ENCODE data around the gene MFSD6. TPM values are rescaled to one million over a fixed set of nuclear protein-coding genes. Genes with fewer than 3 reads are reported as not detected.
"Not testable (repeated sequence)": the region's sequence is repeated elsewhere in the genome, so short reads cannot be mapped to it uniquely, and the experiment has no call there.

The MFSD6 gene
- total RNA-seq, 1 experiment from 2014 or later: 33.7 TPM

- no peak for DNase-seq (ENCODE audit: low spot score)
Measured at GRCh38 chr2:190501231-190501630, 93.1 kb downstream of the MFSD6 start.

- no peak for DNase-seq (ENCODE audit: low spot score)
Measured at GRCh38 chr2:190501702-190502407, 93.7 kb downstream of the MFSD6 start.

DNA sequence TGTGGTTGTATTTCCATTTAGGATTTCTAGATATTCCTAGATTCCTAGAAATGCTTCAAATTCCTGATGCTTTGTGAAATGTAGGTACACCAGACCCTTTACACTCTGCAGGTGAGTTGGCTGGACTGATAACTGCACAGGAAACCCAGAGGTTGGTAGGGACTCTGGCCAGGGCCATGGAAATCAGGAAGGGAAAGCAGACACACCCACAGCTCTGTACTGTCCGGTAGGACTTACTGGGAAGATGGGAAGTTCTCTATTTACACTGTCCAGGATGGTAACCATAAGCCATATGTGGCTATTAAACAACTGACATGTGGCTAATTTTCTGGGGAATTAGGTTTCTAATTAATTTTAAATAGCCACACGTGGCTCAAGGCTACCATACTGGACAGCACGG is 94.9 kb downstream of the MFSD6 start:
- no peak for DNase-seq (ENCODE audit: low spot score)

DNA sequence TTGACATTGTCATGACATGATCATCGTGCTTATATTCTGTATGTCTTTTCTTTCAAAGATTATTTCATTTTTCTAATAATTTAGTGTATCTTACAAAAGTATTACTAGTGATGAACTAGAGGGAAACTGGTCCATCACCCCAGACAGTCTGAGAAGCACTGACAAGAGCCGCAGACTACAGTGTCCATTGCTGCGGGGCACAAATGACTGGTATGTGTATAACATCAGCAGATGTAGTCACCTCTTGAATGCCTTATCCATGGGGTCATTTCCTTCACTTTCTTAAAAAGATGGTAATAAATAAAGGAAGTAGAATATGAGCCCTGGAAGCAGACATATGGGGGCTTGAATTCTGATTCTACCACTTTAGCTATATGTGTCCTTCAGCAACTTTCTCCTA is 96.8 kb downstream of the MFSD6 start:
- DNase-seq (ENCODE audit: low spot score): no peak

DNA sequence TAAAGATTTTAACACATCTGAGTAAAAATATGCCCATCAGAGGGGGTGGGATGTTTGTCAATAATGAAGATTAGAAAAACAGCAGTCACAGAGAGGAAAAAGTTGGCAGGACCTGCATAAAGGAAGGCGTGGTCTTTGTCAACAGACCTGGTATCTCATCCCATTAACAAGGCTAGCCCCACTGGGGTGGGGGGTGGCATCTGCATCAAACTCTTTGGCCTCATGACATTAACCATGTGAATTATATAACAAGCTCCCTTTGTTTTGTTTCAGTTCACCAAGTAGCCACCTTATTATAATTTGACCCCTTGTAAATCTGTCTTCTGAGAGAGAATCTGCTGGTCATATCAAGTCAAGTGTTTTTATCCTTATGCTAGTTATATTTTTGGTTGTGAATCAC is 97.5 kb downstream of the MFSD6 start:
- DNase-seq (ENCODE audit: low spot score): no peak

DNA sequence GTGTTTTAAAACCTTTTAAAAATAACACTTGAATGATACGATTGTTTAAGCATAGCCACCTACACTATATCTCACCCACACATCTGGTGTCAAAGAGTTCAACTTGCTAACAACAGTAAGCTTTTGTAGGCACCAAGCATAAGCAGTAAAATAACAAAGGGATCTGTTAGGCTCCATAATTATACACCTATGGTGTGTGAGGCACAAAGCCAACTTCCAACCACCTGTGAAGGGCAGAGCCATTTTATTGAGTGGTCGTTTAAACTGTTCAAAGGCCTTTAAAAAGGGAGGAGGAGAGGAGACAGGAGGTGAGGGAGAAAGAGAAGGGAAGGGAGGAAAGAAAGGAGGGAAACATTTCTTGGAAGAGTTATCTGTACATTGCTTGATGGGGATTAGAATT is 98.5 kb downstream of the MFSD6 start:
- no peak for DNase-seq (ENCODE audit: low spot score)

DNA sequence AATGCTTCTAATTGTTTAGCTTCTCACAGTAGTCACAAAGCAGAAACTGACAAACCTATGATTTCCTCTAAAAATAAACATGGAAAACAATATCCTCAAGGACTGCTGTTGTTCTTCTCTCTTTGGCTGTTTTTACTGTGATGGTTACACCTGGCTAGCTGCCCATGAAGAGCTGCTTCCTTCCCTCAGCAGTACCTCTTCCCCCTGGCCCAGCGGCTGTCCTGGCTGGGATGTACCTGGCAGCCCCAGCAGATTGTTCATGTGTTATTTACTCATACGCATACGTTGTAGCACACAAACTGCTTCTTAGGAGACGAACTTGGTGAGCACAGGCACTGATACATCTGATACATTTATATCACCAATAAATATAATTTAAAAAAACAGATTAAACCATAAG is 99.0 kb downstream of the MFSD6 start:
- no peak for DNase-seq (ENCODE audit: low spot score)

DNA sequence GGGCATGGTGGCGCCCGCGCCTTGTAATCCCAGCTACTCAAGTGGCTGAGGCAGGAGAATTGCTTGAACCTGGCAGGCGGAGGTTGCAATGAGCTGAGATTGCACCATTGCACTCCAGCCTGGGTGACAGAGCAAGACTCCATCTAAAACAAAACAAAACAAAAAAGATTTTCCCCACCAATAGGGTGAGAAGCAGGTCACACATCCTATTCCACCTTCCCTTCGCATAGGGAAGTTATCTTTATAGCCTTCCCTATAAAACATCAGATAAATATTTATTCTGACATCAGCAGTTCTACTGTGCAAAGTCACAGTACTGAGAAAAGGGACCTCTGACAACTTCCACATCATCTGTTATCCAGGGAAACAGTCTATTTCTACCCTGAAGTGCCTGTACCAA is 101.7 kb downstream of the MFSD6 start:
- not testable (repeated sequence) for DNase-seq (ENCODE audit: low spot score)

DNA sequence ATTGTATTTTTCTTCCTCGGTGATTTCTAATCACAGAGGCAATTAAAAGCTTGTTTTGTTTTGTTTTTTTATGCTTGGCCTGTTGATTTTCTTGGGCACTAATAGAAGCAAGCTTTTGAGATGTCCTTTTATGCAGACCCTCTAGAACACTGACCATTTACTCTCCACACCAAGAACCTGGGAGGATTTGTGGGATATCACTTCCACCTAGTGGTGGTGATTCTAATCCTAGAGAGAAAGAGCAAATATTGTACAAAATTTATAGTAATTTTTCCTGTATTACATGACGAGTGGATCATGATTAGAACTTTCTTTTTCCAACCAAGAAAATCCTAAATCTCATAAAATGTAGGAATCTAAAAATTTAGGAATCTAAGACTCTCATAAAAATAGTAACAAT is 102.9 kb downstream of the MFSD6 start:
- peak; percentile 25 for DNase-seq (ENCODE audit: low spot score)

DNA sequence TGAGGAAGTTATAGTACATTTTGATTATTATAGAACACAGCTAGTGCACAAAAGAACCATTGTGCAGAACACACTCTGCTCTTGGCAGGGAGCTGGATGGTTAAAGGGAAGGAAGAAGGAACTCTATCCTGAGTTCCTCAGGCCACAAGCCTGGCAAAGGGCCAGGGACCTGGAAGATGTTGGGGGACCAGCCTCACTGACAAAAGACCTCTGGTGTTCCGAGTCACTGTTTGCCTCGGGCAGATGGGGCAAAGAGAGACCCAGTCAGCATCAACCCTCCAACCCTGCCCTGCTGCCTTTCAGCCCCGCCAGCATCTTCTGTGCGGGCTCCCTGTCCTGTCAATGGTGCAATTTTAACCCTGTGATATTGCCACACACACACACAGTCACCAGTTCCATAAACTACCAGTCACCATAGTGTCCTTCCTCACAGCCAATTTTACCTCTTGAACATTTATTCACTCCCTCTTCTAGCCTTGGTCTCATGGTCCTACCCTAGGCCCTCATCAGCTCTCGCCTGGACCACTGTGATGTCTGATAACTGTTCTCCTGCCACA is 104.5 kb downstream of the MFSD6 start:
- DNase-seq (ENCODE audit: low spot score): no peak

- DNase-seq (ENCODE audit: low spot score): no peak
Measured at GRCh38 chr2:190513877-190514276, 105.7 kb downstream of the MFSD6 start.

GRCh38 chr2:190514676-190515075 is 106.5 kb downstream of the MFSD6 start:
- DNase-seq (ENCODE audit: low spot score): no peak

DNA sequence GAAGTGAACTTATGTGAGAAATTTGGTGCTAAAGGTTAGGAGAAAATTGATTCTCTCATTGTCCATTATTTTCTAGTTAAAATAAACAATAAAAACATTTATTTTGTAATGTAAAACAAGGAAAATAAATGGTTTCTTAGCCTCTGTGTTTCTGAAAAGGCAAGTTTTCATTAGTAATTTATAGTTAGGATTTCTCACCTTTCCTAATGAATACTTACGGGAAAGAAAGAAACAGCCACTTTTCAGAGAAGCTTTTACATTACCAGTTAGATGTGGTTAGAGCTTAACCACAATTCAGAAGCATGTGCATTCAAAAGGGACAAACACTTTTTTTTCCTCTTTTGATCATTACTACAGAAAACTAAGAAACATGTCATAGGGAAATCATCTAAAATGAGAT is 107.5 kb downstream of the MFSD6 start:
- no peak for DNase-seq (ENCODE audit: low spot score)

GRCh38 chr2:190517468-190517867 is 109.3 kb downstream of the MFSD6 start:
- DNase-seq (ENCODE audit: low spot score): no peak

GRCh38 chr2:190519975-190520767 is 112.0 kb downstream of the MFSD6 start:
- DNase-seq (ENCODE audit: low spot score): no peak

GRCh38 chr2:190524928-190525327 is 116.8 kb downstream of the MFSD6 start:
- no peak for DNase-seq (ENCODE audit: low spot score)

DNA sequence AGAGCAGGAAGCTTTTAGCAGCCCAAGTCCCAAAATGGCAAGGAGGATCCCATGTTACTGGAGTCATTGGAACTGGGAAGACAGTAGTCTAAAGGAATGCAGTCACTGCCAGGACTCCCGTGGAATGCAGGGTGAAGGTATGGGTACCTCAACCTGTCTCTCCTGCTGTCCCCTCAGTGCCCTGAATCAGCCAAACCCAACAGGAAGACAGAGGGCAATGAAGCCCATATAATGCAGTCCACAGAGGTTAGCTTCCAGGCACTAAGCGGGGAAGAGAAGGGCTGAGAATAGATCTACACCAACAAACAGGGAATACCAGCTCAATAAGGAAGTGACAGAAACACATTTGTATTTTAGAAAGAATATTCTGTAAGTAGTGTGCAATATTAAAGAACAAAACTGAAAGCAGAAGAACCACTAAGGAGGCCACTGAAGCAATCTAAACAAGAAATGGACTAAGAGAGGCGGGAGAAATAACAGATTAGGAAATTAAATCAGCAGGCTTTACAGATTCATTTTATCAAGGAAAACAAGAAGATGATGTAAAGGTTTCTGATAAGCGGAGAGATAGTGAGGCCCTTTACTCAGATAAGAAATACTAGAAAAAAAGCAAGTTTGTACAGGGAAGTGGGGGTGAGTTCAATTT is 118.1 kb downstream of the MFSD6 start:
- DNase-seq (ENCODE audit: low spot score): no peak

DNA sequence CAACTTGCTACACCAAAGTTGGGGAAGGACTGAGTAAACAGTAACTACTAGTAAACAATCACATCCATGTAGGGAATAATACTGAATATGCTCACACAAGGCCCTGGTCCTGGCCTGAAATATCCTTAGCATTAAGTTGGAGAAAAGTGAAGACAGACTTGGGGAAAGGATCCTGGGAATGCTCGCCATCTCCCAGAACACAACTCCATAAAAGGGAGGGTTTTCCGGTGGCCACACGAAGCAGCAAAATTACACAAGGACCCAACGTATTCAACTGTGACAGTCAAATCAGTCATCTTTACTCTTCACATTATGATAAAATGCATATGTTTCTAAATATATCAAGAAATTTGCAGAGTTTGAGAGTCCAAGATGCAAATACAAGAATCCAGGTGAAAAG is 119.1 kb downstream of the MFSD6 start:
- DNase-seq (ENCODE audit: low spot score): no peak

DNA sequence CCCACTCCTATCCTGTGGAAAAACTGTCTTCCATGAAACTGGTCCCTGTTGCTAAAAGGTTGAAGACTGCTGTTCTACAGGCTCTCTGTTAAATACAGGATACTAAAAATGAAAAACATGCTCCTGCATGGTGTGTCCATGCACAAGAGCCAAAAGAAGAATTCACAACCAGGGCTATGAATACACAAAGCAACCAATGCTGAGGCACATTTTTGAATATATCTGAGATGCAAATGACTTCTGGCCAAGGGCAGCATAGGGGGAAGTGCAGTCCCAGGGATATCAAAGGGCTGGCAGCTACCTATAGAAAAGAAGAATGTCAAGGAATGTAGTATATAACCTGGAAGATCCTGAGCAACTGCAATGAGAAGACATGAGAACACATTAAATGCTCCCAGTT is 119.8 kb downstream of the MFSD6 start:
- no peak for DNase-seq (ENCODE audit: low spot score)

DNA sequence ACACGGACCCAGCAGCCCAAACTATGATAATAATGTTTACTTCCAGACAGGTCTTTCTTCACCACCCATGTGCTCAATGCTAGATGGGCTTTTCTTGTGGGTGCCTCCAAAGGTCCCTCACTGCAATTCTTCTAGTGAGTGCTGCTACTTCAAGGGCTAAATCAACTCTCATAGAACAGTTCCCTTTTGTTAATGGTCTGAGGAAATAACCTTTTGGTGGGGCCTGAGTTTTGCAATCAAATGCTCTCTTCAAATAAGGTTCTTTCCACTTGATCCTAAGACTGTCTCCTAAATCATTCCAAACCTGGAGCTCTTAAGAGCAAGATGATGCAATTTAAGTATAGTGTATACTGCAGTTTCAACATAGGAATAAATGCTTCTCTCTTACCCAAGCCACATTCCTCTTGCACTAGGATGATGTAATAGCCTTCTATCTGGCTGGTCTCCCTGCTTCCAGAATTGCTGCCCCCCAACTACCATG is 120.4 kb downstream of the MFSD6 start:
- DNase-seq (ENCODE audit: low spot score): no peak

DNA sequence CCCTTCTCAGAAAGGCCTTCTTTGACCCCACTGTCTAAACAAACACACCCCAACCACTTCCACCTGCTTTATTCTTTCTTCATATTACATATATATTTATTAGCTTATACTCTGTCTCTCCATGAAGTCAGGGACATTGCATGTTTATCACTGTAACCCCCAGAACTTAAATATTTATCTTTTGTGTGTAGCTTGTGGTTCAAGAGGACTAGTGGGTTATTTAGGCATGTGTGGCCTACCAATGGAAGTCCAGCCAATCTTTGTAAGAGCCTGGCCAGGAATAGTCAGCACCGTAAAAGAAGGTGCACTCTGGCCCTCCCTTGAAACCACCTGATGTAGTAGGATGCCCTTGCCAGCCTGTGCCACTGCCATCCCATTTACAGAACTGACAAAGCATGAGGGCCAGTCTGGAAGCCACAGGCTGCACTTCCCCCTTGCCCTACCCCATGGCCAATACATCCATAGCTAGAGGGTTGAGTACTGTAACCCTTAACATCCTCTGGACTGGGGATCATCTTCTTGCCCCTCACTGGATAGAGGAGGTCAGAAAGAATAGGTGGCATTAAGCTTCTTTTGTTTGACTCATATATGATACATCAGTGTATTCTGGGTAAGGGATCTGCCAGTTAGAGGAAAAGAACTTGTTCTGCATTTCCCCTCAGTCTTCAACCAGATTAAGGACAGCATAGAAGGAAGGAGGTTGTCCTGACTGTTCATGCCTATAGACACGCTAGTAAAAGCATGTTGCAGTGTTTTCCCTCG is 121.5 kb downstream of the MFSD6 start:
- no peak for DNase-seq (ENCODE audit: low spot score)

Data from A172 (cell line).